GM12864 (cell line): Measurements from ENCODE around the gene NOS1AP.
"Not testable (repeated sequence)": the region's sequence is repeated elsewhere in the genome, so short reads cannot be mapped to it uniquely, and the experiment has no call there.

Experiments used
- DNase-seq: peaks from one replicate; pipeline ENCODE4 v3.0.0-alpha.2; 2011; ENCODE audit warnings: low read depth
- H3K4me3 ChIP-seq: 2 replicates; pipeline ENCODE4 v1.5.1; 2011; ENCODE audit warnings: mild to moderate bottlenecking, low read depth, low read length, control low read depth
- TF ChIP-seq, protein P1 (sequence below): IDR thresholded peaks from 2 replicates; pipeline ENCODE4 v1.5.1; 2011; ENCODE audit warnings: low read depth, mild to moderate bottlenecking, moderate library complexity, low read length, control low read depth, inconsistent platforms; ENCODE audit errors: missing control alignments

Gene NOS1AP

DNA sequence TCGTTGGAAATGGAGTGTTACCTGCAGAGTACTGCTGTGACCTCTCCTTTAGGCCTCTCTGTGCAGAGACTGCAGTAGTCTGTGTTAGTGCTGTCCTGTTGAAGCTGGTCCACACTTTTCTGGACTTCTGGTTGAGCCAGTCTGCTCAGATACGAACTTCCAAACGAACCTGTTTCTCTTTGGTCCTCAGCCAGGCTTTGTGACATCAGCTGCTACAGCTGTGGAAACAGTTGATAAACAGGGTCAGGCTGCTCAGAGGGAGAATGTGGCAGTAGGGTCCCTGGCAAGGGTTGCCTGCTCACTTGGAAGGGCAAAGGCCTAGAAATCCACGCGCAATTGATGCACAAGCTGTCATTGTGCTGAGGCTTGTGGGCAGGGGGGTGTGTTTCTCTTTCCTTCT, 98.8 kb downstream of the NOS1AP start:
- no peak for DNase-seq
- H3K4me3 ChIP-seq, result no peak overlapping the region
- TF ChIP-seq, protein P1, sequence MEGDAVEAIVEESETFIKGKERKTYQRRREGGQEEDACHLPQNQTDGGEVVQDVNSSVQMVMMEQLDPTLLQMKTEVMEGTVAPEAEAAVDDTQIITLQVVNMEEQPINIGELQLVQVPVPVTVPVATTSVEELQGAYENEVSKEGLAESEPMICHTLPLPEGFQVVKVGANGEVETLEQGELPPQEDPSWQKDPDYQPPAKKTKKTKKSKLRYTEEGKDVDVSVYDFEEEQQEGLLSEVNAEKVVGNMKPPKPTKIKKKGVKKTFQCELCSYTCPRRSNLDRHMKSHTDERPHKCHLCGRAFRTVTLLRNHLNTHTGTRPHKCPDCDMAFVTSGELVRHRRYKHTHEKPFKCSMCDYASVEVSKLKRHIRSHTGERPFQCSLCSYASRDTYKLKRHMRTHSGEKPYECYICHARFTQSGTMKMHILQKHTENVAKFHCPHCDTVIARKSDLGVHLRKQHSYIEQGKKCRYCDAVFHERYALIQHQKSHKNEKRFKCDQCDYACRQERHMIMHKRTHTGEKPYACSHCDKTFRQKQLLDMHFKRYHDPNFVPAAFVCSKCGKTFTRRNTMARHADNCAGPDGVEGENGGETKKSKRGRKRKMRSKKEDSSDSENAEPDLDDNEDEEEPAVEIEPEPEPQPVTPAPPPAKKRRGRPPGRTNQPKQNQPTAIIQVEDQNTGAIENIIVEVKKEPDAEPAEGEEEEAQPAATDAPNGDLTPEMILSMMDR, result no peak

GRCh38 chr1:162169031-162169790, 99.7 kb downstream of the NOS1AP start:
- no peak for DNase-seq
- TF ChIP-seq, protein P1, result no peak
- no peak overlapping the region for H3K4me3 ChIP-seq

- TF ChIP-seq, protein P1, result no peak
- no peak overlapping the region for H3K4me3 ChIP-seq
- no peak for DNase-seq
Measured at GRCh38 chr1:162171111-162171510, 101.6 kb downstream of the NOS1AP start.

GRCh38 chr1:162172311-162173102, 103.0 kb downstream of the NOS1AP start:
- no peak for DNase-seq
- H3K4me3 ChIP-seq, result no peak overlapping the region
- TF ChIP-seq, protein P1, result no peak

GRCh38 chr1:162173607-162174006, 104.1 kb downstream of the NOS1AP start:
- H3K4me3 ChIP-seq, DNase-seq: not testable (repeated sequence)

DNA sequence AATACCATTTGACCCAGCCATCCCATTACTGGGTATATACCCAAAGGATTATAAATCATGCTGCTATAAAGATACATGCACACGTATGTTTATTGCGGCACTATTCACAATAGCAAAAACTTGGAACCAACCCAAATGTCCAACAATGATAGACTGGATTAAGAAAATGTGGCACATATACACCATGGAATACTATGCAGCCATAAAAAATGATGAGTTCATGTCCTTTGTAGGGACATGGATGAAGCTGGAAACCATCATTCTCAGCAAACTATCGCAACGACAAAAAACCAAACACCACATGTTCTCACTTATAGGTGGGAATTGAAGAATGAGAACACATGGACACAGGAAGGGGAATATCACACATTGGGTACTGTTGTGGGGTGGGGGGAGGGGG, 104.5 kb downstream of the NOS1AP start:
- DNase-seq, H3K4me3 ChIP-seq: not testable (repeated sequence)

- H3K4me3 ChIP-seq, result no peak overlapping the region
- no peak for DNase-seq
- TF ChIP-seq, protein P1, result no peak
Measured at GRCh38 chr1:162175379-162176081, 106.0 kb downstream of the NOS1AP start.
